ENCODE results near the gene NCF2. TPM values are rescaled to one million over a fixed set of nuclear protein-coding genes. Genes with fewer than 3 reads are reported as not detected.

The NCF2 gene
- 0.43 and 0.47 TPM in 2 replicates for polyA plus RNA-seq (2011; rRNA removed)
- polyA minus RNA-seq (2011; rRNA and poly(A)+ RNA removed), result 0.35 and 0.69 TPM in 2 replicates

GRCh38 chr1:183590244-183591191, at the start of gene NCF2:
Gene NCF2, minus strand, starts transcription at chr1:183590459. Its CDS starts 130 bp downstream, at chr1:183590329.
- TF ChIP-seq CTCF (IDR thresholded peaks at IDR 0.05; ENCODE audit: low read depth, low read length), result no peak
- CTCF ChIA-PET, result no interaction called here

GRCh38 chr1:183638649-183639387, 48.6 kb upstream of the NCF2 start:
- no peak for DNase-seq (ENCODE audit: low read depth, low spot score)
- Histone ChIP-seq H3K4me3 (ENCODE audit: low read depth, low read length) (no peak overlapping the region), H3K9me3 (ENCODE audit: control insufficient read depth, insufficient read depth, low read length) (no peaks in the 10 kb centered on the region), H3K27ac (ENCODE audit: low read depth, low read length) (no peak overlapping the region), H3K27me3 (ENCODE audit: control insufficient read depth, insufficient read depth, low read length) (no peaks in the 10 kb centered on the region)
- ChIA-PET POLR2A (no interaction called here), CTCF (interaction anchor here (0.6 to 2.3 kb wide), 5 partner anchors 11 to 341 kb away, joined by 3 to 19 read pairs (median 4); no protein-coding TSS in a partner anchor)
- TF ChIP-seq CTCF (IDR thresholded peaks at IDR 0.05; ENCODE audit: low read depth, low read length), result no peak

More at GRCh38 chr1:183590244-183591191, at the start of gene NCF2:
- POLR2A ChIA-PET, result interaction anchor here (0.7 kb wide), 2 partner anchors 272 to 292 kb away, joined by 3 to 6 read pairs; no protein-coding TSS in a partner anchor
- Histone ChIP-seq H3K27me3 (ENCODE audit: control insufficient read depth, insufficient read depth, low read length) (no peaks in the 10 kb centered on the region), H3K9me3 (ENCODE audit: control insufficient read depth, insufficient read depth, low read length) (no peaks in the 10 kb centered on the region), H3K4me3 (ENCODE audit: low read depth, low read length) (no peak within 1 kb of the TSS), H3K27ac (ENCODE audit: low read depth, low read length) (no peak within 1 kb of the TSS)
- DNase-seq (ENCODE audit: low read depth, low spot score), result no peak

- POLR2A ChIA-PET, result no interaction called here
- H3K27me3 ChIP-seq (ENCODE audit: control insufficient read depth, insufficient read depth, low read length), result no peaks in the 10 kb centered on the region
- no peak overlapping the region for H3K27ac ChIP-seq (ENCODE audit: low read depth, low read length)
- H3K9me3 ChIP-seq (ENCODE audit: control insufficient read depth, insufficient read depth, low read length), result no peaks in the 10 kb centered on the region
- no peak for DNase-seq (ENCODE audit: low read depth, low spot score)
- CTCF ChIA-PET, result interaction anchor here (1.0 to 2.3 kb wide), 2 partner anchors 19 to 279 kb away, joined by 3 to 19 read pairs; no protein-coding TSS in a partner anchor
- no peak for TF ChIP-seq CTCF (IDR thresholded peaks at IDR 0.05; ENCODE audit: low read depth, low read length)
- peak overlapping the region; percentile 89 for H3K4me3 ChIP-seq (ENCODE audit: low read depth, low read length)
Measured at GRCh38 chr1:183636783-183637182, 46.5 kb upstream of the NCF2 start.

GRCh38 chr1:183636334-183636682, 46.0 kb upstream of the NCF2 start:
- H3K9me3 ChIP-seq (ENCODE audit: control insufficient read depth, insufficient read depth, low read length), result no peaks in the 10 kb centered on the region
- ChIA-PET CTCF (no interaction called here), POLR2A (interaction anchor here (0.6 to 1.2 kb wide), 3 partner anchors 11 to 279 kb away, joined by 3 read pairs; partner anchors contain the start of gene RGL1)
- TF ChIP-seq CTCF (IDR thresholded peaks at IDR 0.05; ENCODE audit: low read depth, low read length), result no peak
- no peak overlapping the region for H3K27ac ChIP-seq (ENCODE audit: low read depth, low read length)
- no peaks in the 10 kb centered on the region for H3K27me3 ChIP-seq (ENCODE audit: control insufficient read depth, insufficient read depth, low read length)
- H3K4me3 ChIP-seq (ENCODE audit: low read depth, low read length), result peak overlapping the region; percentile 89
- no peak for DNase-seq (ENCODE audit: low read depth, low spot score)

Measured in AG04450 (cell line).